D341Med (cell line): ENCODE results near the gene RALGPS2.
"Not testable (repeated sequence)": the region's sequence is repeated elsewhere in the genome, so short reads cannot be mapped to it uniquely, and the experiment has no call there.

Experiments
- DNase-seq: peaks from one replicate; pipeline ENCODE4 v3.0.0; 2012; ENCODE audit warnings: low spot score

The RALGPS2 gene

GRCh38 chr1:178724376-178724727, 692 bp upstream of the RALGPS2 start:
- no peak for DNase-seq

DNA sequence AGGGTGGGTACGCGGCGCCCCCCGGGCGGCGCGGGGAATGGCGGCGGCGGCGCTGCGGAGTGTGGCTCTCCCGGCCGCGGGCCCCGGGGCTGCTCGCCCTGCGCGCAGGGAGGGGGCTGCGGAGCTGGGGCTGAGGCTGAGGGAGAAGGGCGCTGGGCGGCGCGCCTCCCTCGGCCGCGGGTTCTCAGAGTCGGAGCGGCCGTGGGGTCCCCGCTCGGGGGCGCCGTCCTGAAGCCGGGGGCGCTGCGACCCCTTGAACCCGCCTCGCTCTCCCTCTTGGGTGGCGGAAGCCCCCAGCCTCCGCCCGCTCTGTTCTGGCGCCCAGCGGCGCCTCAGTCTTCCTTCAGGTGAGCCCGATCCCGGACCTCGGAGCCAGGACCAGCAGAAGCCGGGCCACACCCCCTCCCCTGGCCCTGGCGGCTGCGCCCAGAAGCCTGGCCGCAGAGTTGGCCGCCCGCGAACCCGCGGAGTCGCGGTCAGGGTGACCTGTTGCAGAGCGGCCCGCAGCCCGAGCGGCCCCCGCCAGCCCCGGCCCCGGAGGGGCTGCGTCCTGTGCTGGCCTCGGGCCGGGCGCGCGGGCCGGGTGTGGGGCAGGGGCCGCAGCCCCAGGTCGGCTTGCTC, 532 bp downstream of the RALGPS2 start:
- peak; percentile 86 for DNase-seq

DNA sequence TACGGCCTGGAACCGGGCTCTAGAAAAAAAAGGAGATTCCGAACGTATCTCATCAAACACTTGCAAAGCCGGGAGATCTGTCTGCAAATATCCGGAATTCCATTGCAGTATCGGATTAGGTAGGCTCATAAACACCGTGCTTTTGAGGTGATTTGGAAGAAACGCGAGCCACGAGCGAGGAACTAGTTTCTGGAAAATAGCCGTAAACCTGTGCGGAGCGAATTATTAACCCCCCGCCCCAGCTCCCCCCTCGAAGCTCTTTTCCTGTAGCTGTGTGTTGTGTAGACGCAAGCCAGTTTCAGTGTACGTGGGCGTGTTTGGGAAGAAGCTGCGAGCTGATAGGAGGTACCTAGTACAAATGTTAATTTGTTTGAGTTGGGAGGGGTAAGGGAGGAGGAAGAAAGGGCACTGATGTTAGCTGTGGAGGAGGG, 1.1 kb downstream of the RALGPS2 start:
- DNase-seq: peak; percentile 65

DNA sequence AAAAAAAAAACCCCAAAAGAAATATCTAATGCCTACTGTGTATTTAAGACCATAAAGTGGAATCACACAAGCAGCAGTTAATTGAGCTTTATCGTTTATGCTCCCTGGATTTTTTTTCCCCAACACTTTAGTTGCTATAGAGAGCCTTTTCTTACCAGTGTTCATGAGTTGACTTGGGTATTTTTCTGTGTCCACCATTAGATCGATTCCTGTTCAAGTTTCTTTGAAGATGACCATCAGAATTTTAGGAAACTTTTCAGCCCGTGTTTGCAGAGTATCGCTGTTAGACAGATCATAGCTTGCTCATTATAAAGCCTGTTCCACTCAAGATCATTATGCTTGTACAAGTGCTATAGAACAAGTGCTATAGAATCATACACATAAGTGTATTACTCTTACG, 1.5 kb downstream of the RALGPS2 start:
- DNase-seq: no peak

DNA sequence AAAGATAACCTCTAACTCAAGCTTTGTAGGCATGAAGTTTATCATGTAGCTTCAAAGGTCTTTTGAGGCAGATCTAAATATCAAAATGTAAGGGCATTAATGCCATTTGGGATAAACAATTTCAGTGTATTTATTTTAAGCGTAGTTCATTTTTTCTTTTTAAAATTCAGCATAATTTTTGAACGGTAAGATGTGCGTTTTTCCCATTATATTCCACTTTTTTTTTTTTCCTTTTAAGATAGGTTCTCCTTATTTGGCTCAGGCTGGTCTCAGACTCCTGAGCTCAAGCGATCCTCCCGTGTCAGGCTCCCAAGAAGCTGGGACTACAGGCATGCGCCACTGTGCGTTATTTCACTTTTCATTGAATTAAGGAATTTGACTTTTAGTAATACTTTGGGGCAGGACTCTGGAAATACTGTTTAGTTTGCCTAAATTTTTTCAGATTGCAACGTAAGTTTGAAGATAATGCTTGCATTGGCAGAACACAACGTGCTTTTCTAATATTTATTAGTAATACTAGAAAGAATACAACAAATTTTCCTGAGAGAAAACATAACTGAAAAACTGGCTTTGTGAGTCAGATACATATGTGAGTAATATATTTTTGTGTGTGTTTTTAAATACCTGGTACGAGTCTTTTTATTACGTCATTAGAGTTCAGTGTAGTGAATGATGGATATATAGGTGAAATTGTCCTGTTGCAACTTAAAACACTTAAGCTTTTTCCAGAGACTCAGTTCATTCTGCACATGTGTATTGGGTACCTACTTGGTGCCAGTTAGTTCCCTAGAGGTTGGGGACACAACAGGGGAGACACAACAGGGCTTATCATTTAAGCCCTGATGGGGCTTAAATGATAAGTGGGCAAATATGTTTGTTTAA, 2.2 kb downstream of the RALGPS2 start:
- DNase-seq: no peak

GRCh38 chr1:178733972-178734371, 8.9 kb downstream of the RALGPS2 start:
- DNase-seq: no peak

DNA sequence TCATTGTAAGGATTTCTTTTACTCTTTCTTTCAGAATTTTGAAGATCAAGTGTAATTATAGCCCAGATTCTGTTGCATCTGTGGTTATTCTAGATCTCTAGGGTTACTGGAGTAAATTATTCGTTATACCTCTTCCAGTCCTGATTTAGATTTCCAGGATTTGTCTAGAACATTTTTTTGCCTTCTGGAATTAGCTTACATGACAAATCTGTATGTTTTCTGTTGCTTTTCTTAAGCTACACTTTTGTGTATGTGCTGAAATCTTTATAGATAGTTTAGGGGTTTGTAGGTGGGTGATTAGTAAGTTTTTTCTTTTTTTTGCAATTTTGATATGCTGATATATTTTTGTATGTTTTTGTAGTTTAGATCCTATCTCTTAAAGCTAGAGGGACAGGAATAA, 13.7 kb downstream of the RALGPS2 start:
- DNase-seq: no peak

DNA sequence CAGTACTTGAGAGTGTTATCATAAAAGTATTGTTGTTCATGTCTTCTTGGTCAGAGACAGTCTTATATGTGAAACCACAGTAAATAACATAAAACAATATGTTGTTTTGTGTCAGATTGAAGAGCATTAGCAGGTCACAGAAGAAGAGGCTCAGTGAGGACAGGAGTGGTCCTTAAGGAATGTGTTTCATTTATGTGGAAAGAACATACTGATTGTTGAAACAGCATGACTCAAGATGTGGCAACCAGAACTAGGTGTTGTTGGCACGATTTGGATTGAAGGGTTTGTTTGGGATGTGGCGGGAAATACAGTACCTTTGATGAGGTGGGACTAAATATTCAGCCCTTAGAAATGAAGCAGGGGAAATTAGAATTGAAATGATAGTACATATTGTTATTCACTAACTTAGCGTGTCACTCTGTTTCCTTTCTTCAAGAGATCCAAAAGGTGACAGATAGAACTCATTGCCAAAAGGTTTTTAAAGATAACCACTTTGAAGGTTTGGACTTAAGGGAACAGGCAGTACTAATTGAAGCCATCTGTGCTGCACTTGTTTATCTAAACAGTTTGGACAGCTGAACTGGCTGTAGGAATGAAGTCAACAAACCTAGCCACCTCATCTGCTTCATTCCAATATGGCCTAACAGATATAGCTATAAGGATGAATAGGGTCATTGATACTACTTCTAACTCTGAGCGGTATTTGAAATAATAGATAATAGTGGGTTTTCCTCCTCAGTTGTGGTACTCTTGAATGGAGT, 14.4 kb downstream of the RALGPS2 start:
- DNase-seq: no peak

GRCh38 chr1:178740491-178740890, 15.4 kb downstream of the RALGPS2 start:
- no peak for DNase-seq

DNA sequence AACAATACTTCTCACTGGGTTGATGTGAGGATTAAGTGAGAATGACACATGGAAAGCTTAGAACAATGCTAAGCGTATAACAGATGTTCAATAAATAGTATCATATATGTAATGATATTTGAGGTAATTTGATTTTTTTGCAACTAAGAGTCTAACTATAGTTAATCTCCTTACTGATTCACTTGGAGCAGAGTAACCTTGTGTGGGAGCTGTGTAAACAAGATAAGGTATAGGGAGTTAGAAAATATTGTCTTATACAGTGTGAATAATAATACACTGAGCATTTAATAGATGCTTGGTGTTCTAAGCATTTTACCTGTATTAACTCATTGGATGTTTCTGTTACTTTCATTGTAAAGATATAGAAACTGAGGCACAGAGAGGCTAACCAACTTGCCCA, 15.9 kb downstream of the RALGPS2 start:
- no peak for DNase-seq

DNA sequence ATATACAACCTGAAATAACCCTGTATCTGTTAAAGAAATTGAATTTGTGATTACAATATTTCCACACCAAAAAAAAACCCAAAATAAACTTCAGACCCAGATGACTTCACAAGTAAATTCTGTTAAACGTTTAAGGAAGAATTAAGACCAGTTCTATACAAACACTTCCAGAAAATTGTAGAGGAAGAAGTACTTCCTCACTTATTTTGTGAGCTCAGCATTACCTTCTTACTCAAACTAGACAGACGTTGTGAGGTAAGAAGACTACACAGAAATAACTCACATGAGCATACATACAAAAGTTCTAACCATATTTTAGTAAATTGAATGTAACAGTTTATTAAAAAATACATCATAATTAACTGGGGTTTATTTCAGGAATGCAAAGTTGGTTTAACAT, 18.8 kb downstream of the RALGPS2 start:
- no peak for DNase-seq

DNA sequence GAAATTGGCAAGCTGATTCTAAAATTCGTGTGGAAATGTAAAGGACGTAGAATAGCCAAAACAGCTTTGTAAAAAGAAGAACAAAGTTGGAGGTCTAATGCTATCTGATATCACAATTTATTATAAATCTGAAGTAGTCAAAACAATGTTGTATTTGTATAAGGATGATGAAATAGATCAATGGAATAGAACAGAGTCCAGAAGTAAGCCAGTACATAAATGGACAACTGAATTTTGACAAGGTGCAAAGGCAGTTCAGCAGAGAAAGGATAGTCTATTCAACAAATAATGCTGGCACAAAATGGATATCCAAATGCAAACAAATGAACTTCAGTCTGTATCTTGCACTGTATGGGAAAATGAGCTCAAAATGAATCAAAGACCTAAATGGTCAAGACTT, 20.2 kb downstream of the RALGPS2 start:
- no peak for DNase-seq

DNA sequence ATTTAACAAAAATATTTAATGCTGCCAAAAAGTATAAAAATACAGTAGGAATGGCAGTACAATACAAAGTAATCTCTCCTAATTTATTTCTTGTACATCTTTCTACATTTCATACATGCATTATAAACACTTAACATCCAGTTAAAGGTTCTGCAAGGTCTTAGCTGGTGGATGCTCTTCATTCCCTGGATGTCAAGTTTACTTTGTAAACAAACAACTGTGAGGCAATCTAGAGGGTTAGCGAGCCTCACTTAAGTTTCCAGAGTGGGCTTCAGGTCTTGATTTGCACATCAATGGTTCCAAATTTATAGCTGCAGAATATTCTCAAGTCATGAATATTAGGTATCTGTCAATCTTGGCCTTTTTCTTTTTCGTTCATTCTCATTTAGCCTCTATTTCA, 21.3 kb downstream of the RALGPS2 start:
- DNase-seq: no peak

- DNase-seq: not testable (repeated sequence)
These were observed 22.3 kb downstream of the RALGPS2 start for GRCh38 chr1:178747361-178747760.

DNA sequence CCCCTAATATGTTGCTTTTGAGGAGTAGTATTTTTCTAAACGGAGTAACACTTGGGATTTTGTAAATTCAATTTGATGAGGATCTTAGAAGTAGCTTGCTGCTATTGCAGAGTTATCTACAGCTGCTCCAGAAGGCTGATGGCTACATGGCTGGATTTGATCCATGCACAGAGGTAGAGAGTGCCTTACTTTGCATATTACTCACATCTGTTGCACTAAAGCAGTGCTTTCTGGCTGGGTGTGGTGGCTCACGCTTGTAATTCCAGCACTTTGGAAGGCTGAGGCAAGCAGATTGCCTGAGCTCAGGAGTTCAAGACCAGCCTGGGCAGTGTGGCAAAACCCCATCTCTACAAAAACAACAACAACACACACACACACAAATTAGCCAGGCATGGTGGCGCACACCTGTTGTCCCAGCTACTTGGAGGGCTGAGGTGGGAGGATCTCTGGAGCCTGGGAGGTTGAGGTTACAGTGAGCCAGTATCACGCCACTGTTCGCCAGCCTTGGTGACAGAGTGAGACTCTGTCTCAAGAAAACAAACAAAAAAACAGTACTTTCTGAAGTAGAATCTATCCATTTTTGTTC, 24.6 kb downstream of the RALGPS2 start:
- no peak for DNase-seq

GRCh38 chr1:178751046-178751445, 26.0 kb downstream of the RALGPS2 start:
- no peak for DNase-seq

DNA sequence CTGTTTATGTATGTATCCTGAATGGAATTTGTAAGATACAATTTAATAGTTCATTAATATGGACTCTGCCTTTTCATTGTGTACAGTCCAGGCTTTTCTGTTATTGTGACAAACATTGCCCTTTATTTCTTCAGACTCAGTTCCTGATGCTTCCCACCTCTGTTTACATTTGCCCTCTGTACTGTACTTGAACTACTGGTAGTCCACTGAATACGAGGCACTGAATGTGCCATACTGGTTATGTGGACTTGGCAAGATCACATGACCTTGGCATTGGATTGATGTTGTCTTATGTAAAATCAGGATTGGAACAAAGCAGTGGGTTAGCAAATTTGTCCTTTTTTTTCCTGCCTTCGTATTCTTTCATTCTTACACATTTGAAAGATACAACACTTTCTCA, 27.8 kb downstream of the RALGPS2 start:
- no peak for DNase-seq

GRCh38 chr1:178754655-178755256, 29.7 kb downstream of the RALGPS2 start:
- not testable (repeated sequence) for DNase-seq

GRCh38 chr1:178768423-178768822, 43.4 kb downstream of the RALGPS2 start:
- peak; percentile 62 for DNase-seq

GRCh38 chr1:178772952-178773351, 47.9 kb downstream of the RALGPS2 start:
- no peak for DNase-seq

- no peak for DNase-seq
These were observed 49.2 kb downstream of the RALGPS2 start for GRCh38 chr1:178774263-178774662.

DNA sequence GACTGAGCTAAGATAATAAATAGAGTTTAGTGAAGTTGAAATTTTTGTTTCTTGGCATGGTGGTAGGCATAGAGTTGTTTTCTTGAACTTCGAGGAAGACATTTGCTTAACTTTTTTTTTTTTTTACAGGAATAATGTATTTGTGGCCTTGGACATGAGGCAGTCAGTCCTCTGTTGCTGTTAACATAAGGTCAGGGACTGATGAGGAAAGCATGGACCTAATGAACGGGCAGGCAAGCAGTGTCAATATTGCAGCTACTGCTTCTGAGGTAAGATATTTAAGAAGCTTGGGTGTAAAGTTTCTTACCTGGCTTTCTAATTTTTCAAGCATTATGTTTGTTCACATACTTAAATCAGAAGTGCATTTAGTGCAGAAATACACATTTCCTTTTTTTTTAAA, 51.5 kb downstream of the RALGPS2 start:
- DNase-seq: no peak
